ENCODE results near the gene PCBP3.
"Not testable (repeated sequence)": the region's sequence is repeated elsewhere in the genome, so short reads cannot be mapped to it uniquely, and the experiment has no call there.

- not testable (repeated sequence) for TF ChIP-seq CTCF, POLR2A (IDR thresholded peaks at IDR 0.05)
These were observed 170.8 kb downstream of the PCBP3 start for GRCh38 chr21:45814210-45814940.
